Measurements from ENCODE around the gene PCDH9.

GRCh38 chr13:66807251-66807650 is 422.9 kb downstream of the PCDH9 start:
- TF ChIP-seq, protein P1, sequence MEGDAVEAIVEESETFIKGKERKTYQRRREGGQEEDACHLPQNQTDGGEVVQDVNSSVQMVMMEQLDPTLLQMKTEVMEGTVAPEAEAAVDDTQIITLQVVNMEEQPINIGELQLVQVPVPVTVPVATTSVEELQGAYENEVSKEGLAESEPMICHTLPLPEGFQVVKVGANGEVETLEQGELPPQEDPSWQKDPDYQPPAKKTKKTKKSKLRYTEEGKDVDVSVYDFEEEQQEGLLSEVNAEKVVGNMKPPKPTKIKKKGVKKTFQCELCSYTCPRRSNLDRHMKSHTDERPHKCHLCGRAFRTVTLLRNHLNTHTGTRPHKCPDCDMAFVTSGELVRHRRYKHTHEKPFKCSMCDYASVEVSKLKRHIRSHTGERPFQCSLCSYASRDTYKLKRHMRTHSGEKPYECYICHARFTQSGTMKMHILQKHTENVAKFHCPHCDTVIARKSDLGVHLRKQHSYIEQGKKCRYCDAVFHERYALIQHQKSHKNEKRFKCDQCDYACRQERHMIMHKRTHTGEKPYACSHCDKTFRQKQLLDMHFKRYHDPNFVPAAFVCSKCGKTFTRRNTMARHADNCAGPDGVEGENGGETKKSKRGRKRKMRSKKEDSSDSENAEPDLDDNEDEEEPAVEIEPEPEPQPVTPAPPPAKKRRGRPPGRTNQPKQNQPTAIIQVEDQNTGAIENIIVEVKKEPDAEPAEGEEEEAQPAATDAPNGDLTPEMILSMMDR (IDR thresholded peaks at IDR 0.05; ENCODE audit: insufficient read depth, low read length): no peak
- TF ChIP-seq POLR2AphosphoS5 (IDR thresholded peaks at IDR 0.05; ENCODE audit: low read depth) (no peak), SPI1 (IDR thresholded peaks at IDR 0.05; ENCODE audit: borderline replicate concordance, low read depth) (no peak), REST (IDR thresholded peaks at IDR 0.05; ENCODE audit: insufficient replicate concordance, low read depth) (no peak), GABPA (IDR thresholded peaks at IDR 0.05; ENCODE audit: low read depth) (no peak)
